Peyer's patch (tissue), 4 donors: ENCODE measurements around the gene FBXO45.

Experiments used
- CTCF ChIP-seq, 6 experiments: fragments of 450-650 bp in 4 of 6; fragments of 200-600 bp in 2 of 6; sonication (generic) in 1 of 6; IDR thresholded peaks; one replicate each; pipeline ENCODE4 v1.5.1; 2017 to 2019; ENCODE audit warnings: antibody characterized with exemption in 6 of 6, mild to moderate bottlenecking in 3 of 6, moderate library complexity in 1 of 6
- POLR2A ChIP-seq, 2 donors: fragments of 450-650 bp; IDR thresholded peaks; one replicate each; pipeline ENCODE4 v1.5.1; 2017; ENCODE audit warnings: antibody characterized with exemption in 2 of 2, mild to moderate bottlenecking in 2 of 2, moderate library complexity in 2 of 2

GRCh38 chr3:196619223-196619622, 50.8 kb downstream of the FBXO45 start:
- TF ChIP-seq CTCF (IDR thresholded peaks at IDR 0.05) = no peak
- TF ChIP-seq POLR2A (IDR thresholded peaks at IDR 0.05) = no peak
